IPS-NIHi7 (cell line): ENCODE data around the gene OR51E2.

Source experiments
- DNase-seq: peaks from one replicate; pipeline ENCODE4 v3.0.0; 2012; ENCODE audit warnings: mixed read lengths; ENCODE audit errors: extremely low spot score

The OR51E2 gene, protein sequence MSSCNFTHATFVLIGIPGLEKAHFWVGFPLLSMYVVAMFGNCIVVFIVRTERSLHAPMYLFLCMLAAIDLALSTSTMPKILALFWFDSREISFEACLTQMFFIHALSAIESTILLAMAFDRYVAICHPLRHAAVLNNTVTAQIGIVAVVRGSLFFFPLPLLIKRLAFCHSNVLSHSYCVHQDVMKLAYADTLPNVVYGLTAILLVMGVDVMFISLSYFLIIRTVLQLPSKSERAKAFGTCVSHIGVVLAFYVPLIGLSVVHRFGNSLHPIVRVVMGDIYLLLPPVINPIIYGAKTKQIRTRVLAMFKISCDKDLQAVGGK

DNA sequence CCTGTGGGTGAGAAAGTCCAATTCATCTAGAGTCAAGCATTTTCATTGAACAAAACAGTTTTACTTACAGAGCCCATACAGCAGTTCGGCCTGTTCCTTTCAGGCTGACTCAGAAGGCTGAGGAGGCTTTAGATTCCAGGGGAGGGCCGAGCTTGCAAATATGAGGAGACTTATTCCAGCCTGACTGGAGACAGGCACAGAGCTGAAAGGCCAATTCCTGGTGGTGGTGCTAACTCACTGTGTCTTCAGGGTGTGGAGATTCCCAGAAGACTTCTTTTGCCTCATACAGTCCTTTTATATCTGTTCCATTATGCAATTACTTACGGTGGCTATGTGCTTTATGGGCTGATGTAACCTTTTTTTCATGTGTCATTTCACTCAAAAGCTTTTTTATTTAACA lies at the start of gene OR51E2:
OR51E2 (minus strand) TSS at position 269 of the 400 bp plus-strand sequence. CDS start 15,142 bp downstream, outside the sequence.
- peak; percentile 29 for DNase-seq

DNA sequence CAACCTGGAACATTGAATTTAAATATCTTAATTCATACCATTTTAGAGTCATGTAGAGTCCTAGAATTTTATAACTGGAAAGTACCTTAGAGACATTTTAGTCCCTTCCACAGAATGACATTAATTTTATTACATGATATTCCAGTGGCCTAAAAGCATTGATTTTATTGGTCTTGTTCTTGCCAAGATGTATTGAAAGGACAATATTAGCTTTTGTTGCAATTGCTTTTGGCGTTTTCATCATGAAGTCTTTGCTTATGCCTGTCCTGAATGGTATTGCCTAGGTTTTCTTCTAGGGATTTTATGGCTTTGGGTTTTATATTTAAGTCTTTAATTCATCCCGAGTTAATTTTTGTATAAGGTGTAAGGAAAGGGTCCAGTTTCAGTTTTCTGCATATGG lies 43.1 kb upstream of the OR51E2 start:
- no peak for DNase-seq

DNA sequence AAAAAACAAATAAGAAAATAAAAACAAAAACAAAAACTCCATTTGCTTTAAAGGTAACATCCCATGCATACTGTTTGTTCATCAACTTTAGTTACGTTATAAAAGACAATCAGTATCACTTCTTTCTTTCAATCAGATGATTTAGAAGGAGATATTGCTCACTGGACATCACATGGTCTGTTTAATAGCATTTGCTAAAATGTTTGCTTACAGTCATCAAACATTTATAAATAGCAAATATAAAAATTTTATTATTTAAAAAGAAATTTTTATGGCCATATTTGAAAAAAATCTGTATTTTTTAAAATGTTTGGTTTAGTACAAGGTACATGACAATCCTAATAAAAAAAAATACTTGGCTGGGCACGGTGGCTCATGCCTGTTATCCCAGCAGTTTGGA lies 29.5 kb upstream of the OR51E2 start:
- DNase-seq: no peak

DNA sequence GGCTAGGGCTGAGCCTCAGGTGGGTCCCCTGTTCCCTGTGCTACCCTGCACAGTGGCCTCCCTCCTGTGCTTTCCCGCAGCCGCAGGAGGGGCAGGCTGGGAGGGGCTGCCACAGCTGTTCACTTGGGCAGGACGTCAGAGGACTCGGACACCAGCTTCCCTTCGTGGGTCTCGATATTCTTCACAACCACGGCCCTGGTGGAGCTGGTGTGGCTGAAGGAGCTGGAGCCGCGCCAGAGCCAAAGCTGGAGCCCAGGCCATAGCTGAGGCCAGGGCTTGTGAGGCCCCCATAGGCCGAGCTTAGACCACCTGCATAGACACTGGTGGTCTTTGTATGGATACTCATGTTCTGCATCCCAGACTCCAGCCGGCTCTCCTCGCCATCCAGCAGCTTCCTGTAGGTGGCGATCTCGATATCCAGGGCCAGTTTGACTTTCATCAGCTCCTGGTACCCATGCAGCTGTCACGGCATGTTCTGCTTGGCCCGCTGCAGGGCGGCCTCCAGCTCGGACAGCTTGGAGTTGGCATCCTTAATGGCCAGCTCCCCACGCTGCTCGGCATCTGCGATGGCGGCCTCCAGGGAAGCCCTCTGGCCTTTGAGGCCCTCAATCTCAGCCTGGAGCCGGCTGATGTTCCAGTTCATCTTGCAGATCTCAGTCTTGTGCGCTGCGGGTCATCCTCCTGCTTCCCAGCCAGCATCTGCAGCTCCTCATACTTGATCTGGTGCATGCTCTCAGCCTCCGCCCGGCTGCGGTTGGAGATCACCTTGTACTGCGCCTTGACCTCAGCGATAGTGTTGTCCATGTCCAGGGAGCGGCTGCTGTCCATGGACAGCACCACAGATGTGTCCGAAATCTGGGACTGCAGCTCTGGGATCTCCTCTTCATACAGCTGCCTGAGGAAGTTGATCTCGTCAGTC lies 25.2 kb upstream of the OR51E2 start:
- peak; percentile 46 for DNase-seq

DNA sequence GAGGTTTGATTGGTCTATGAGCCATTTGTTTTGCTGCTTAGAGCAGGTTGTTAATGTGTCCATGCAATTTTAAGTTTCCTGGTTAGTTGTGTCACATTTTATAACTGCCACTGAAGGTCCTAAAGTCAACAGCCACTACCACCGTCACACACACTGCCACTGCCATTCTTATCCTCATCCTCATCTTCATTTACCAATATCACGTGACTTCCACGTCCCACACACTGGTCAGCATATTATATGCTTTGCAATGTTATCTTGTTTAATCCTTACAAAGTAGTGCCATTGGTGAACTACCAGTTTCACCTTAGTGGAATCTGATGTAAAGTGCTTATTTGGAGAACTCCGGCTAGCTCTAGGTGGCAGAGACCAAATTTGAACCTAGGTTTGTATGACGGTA lies 16.6 kb upstream of the OR51E2 start:
- no peak for DNase-seq

DNA sequence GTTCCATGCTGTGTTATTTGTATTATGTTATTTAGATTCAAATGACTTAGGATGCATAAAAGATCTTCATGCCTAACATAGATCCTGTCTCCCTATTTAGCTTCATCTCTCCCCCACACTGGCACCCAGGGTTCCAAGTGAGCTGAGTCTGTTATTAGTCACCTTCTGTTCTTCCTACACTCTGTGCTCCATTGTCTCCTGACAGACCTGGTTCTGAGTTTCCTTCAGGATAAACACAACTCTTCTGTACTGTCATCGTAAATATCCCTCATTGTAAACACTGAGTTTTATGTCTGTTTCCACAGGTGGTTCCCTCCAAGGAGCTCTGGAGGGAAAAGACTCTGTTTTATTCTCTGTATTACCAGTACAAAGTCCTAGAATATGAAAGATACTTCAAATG lies 15.6 kb upstream of the OR51E2 start:
- peak; percentile 12 for DNase-seq

DNA sequence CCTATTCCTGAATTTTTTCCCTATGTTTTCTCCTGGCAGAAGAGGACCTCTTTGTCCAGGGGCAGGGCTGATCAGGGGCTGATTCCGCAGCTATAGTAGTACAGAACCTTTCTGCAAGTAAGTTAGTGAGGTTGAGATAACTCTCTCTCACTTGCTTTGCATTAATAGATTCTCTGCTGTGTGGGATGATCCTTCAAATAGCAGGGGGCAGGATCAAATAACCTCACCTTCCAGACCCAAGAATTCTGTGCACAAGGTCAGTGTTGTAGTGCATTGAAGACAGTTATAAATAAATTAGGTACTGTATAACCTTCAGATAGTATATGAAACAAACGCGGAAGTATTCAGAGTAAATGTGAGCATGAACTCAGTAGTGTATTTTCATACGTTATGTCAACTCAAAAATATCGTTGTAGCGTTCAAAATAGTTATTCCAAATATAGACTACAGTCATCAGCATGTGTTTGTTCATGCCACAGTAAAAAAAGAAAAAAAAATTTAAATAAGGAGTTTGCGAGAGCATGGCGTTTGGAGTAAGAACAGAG lies 7.2 kb upstream of the OR51E2 start:
- peak; percentile 9 for DNase-seq

DNA sequence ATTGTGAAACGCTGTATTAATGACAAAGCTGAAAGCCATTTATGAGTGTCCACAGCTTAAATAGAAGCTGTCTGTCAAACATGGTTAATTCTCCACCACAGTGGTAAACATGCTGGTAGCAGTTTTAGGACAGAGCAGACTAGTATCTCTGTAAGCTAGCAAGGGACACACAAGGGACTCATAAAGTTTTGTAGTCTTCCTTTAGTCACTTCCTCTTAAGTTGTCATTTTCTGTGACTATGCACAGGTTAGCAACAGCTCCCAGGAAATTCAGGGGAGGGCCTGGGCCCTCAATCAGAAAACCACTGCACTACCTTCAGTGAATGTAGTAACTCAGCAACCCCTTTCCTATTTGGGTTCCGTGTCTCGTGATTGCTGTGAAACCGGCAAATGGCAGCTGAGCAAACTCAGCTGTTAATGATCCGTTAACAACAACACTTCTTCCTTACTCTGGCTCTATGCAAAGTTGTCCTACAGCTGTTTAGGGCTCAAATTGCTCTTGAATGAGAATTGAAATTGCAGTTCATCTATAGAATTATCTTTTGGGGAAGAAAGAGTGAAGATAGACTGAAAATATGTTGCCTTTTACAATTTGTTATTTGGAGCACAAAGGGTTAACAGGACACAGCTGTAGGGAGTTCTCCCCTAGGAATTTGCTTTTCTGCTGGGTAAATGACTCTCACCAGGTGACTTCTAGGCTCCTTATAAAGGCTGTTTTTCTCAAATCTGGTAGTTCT lies 6.6 kb upstream of the OR51E2 start, which contains the start of gene MMP26:
MMP26 (plus strand) TSS at position 731 of the 736 bp plus-strand sequence.
- DNase-seq: peak; percentile 45

DNA sequence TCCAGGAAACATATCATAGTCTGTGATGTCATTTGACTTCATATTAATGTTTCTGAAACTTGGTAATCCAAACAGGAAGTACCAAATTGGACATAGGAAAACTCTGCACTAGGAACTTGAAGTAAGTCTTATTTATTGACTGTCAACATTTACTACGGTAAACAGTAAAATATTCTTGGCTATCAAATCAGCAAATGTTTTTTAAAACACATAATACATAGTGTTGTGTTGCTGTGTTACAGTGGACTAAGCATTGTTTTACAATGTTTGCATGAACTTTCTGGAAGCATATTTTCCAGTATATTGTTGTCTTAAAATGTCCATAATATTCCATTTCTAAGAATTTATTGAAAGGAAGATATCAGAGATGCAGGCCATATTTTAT lies 2.8 kb upstream of the OR51E2 start:
- no peak for DNase-seq

DNA sequence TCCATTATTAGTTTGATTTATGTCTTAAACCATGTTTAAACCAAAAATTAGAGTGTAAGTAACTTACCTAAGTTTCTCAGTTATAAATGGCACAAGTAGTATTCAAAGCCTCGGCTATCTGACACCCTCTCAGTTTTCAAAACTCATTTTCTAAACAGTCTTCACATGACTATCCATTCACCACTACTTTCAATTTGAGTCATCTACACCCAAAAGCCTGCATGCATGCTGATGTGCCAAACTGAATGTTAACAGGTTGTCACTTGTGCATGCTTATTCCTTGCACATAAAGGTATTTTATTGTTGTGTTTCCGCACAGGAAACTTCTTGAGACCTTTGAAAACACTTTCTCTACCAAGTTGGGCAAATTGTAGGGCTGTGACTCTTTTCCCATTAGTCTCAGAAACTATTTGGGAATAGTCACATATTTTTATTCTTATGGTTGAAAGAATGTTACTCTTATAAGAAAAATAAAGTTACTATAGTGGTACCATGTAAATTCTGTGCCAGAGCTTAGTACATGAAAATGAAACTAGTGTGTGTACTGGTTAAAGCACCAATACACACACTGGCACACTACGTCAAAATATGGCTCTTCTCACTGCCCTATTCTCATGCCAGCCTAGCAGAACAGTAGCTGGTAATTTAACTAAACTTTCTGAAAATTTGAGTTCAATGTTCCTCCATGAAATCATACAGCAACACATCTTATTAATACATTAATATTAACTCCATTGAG lies 2.2 kb upstream of the OR51E2 start:
- DNase-seq: no peak

DNA sequence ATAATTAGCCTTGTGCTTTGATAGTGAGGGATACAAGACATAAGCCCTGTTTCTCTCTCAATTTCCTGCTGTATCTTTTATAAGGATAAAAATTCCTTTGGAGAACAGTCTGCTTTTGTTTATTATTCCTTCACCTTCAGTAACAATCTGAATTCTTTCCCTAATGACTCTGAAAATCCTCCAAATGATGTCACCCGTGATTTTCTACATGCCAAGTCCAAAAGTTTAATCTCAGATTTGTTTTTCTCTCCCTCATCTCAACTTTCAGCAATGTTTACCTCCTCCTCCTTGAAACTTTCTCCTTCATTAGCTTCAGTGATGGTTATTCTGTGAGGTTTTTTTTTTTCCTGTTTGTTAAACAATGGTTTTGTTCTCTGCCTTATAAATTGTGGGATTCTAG lies 2.2 kb downstream of the OR51E2 start:
- DNase-seq: no peak

DNA sequence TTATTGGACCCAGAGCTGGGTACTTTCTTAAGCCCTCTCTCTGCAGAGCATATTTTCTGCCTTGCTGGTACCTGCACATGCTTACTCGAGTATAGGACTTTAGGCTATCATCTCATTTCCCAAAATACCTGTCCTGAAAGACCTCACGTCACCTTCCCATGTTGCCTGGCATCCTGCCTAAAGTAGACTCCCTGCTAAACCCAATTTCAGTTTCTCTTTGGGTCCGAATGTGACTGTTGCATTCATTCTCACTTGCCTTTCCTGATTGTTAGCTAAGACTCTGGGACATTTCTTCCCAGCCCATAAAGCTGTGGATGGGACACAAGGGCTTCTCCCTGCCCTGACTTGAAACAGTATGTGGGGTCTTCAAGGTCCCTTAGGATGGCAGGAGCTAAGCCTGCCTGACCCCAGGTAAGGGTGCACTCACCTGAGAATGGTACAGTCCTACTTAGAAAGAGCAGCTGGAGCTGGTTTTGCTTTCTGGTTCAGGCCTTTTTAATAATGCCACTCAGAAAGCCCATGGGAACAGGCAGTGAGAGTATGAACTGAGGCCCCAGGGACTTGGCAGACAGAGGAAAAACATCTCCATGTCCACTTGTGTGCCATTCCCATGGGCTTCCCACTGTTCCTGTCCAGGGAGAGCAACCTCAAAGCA lies 12.9 kb downstream of the OR51E2 start:
- no peak for DNase-seq

DNA sequence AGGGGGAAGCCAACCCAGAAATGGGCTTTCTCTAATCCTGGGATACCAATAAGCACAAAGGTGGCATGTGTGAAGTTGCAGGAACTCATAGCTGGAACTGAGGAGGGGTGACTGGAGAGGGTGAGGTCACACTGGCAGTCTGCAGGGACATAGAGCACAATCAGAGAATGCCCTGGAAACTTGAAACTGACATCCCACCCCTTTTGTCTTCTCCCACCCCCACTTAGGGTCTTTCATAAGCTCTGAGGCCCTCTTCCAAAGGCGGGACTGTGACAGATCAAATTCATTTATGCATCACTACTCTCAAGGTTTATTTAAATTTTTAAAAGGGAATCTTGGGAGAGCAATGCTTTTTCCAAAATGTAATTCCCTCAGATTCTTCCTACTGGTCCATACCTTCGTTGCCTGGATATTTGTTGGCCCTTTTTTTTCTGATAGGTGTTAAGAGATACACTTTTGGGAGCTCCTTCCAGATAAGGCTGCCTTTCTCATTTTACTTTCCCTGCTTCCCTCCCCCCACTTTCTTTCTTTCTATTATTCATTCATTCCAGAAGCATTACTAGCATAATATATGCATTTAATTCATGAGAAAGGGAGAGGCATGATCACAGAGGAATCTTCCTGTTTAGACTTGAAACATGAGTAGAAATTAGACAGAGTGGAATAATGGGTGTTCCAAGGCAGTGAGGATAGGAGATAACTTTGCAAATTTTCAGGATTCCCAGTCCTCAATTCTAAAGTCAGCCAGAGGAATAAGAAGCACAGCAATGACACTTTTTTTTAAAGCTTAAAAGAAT lies 14.8 kb downstream of the OR51E2 start:
- no peak for DNase-seq

DNA sequence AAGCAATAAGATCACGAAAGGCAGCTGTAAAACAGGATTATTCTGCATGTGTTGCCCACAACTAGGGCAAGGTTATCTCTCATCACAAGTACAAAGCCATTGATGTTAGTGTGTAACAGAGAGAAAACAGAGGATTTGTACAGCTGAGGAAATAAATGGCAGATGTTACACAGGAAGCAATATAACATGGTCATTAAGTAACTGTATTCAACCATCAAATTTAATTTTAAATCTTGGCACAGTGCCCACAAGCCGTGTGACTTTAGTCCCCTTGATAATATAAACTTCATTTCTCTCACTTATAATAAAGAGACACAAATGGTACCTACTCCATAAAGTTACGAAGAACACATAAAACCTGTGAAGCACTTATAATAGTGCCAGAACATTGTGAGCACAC lies 17.3 kb downstream of the OR51E2 start:
- no peak for DNase-seq

DNA sequence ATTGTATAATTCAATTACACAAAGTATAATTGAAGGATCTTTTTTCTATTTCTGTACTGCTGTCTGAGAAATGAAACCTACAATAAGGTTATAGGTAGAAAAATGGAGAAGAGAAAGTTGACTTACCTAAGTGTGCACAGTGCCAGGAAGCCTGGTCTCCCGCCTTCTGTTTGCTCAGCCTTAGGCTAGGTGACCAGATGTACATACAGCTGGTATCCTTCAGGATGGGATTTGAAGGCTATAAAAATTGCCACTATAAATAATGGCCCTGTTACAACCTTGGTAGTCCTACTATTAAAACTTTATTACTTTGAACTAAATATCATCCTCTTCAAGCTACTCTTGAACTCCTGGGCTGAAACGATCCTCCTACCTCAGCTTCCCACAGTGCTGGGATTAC lies 19.7 kb downstream of the OR51E2 start:
- no peak for DNase-seq

DNA sequence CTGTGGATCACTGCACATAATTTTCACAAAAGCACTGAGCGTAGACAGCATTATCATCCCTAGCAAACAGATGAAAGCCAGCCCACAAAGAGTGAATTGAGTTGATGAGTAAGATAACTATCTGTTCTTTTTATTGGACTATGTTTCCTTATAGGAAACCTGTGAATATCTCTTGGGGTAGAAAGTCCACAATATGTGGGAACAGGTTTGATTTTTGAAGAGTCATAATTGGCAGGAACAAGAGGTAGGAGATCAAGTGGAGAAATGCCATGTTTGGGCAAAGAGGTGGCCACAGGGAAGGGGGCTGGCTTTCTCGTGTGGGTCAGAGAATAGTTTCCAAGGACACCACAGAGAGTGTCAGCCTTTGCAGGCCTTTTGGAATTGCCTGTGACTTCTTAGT lies 23.9 kb downstream of the OR51E2 start:
- DNase-seq: no peak

DNA sequence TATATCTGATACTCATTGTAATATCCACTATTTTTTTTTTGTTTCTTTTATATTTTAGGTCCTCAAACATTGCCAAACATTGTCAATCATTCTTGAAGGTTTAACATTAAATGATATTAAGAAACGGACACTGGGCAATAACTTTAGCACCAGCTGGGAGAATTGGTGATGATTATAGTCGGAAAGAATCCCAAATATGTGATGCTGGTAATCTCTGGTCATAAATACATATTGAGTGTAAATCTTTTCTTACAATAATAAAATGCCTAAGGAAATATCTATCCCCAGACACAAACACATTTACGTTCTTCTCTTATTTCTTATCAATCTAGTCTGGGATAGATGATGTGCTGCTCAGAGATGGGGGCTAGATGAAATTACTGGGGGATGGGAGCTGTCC lies 25.2 kb downstream of the OR51E2 start:
- DNase-seq: no peak

DNA sequence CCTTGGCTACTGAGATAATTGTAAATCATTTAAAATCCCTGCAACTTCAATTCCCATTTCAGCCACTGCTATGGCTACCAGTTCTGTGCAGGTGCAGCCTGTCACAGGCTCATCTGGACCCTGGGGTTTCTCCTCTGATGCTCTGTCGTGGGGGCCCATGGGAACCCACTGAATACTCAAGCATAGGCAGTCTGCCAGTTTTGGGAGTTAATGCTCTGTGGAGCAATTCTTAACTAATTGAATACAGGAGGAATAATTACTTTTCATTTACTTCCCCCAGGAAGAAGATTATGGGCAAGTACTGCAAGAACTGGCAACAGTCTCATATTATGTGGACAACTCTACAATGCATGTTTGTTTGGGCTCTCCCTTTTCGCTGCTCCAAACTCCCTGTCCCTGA lies 25.9 kb downstream of the OR51E2 start:
- no peak for DNase-seq

DNA sequence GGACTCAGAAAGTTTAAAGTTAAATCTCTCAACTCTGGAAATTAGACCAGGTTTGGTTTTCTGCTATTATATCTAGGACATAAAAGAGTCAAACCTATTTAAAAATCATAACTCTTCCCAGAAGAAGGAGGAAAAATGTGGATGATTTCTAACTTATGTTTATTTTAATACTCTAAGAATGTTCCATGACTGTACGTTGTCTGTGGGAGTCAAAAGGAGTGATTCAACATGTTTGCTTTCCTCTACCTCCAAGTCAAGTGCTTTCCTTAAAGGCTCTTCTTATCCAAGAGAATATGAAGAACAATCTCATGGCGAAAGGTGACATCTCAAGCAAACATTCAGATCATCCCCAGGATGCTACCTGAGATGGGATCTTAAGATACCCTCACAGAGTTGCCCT lies 32.2 kb downstream of the OR51E2 start:
- DNase-seq: no peak

DNA sequence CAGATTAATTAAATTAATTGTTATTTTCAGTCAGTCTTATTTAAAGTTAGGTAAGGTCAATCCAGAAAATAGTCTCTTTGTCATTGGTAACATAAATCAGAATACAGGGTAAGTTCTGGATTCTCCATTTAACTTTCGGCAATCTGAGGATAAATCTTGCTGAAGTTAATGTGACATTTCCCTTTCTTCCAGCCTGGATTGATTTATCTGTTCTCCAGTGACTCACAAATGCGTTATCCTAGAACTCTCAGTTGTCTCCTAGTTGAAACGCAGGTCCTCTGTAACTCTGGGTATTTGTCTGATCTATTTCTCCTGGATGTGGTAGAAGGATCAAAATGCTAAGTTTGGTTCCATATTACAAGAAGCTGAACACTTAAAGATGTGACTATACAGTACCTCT lies 32.9 kb downstream of the OR51E2 start:
- no peak for DNase-seq
